Esophagus squamous epithelium (tissue), 5 donors: Measurements from ENCODE around the gene S100A10. TPM values are rescaled to one million over a fixed set of nuclear protein-coding genes. Genes with fewer than 3 reads are reported as not detected.
A peak's percentile ranks its signal among the peaks of the same experiment; 100 is the strongest.

Source experiments
- DNase-seq: peaks from one replicate; lab custom pipeline; 2025; lab: John Stamatoyannopoulos, UW
- H3K27ac ChIP-seq, 4 donors: fragments of 200-600 bp; sonication (generic); one replicate each; pipeline ENCODE4 v1.5.1; 2016 to 2019; ENCODE audit warnings: mild to moderate bottlenecking in 1 of 4
- H3K27me3 ChIP-seq, 4 donors: fragments of 200-600 bp; sonication (generic); 1 replicate in 3 of 4; 2 replicates in 1 of 4; pipeline versions ENCODE4 v1.5.1 to v1.6.0; 2017 to 2021; ENCODE audit warnings: antibody characterized with exemption in 1 of 4
- H3K36me3 ChIP-seq, 3 donors: fragments of 200-600 bp; sonication (generic); one replicate each; pipeline ENCODE4 v1.5.1; 2016 to 2019
- H3K4me1 ChIP-seq, 3 donors: fragments of 200-600 bp; sonication (generic); one replicate each; pipeline ENCODE4 v1.5.1; 2017 to 2019
- H3K4me3 ChIP-seq, 4 donors: fragments of 200-600 bp; sonication (generic); 1 replicate in 3 of 4; 2 replicates in 1 of 4; pipeline ENCODE4 v1.5.1; 2016 to 2019; ENCODE audit warnings: mild to moderate bottlenecking in 2 of 4, moderate library complexity in 1 of 4
- H3K9me3 ChIP-seq, 3 donors: fragments of 200-600 bp; sonication (generic); one replicate each; pipeline ENCODE4 v1.5.1; 2016 to 2019
- CTCF ChIP-seq, 6 experiments: fragments of 450-650 bp in 4 of 6; fragments of 200-600 bp in 2 of 6; sonication (generic) in 2 of 6; IDR thresholded peaks; one replicate each; pipeline ENCODE4 v1.5.1; 2016 to 2019; ENCODE audit warnings: antibody characterized with exemption in 6 of 6, mild to moderate bottlenecking in 4 of 6, moderate library complexity in 4 of 6
- POLR2A ChIP-seq, 4 donors: fragments of 450-650 bp; IDR thresholded peaks; one replicate each; pipeline ENCODE4 v1.6.1; 2017; ENCODE audit warnings: antibody characterized with exemption in 4 of 4, mild to moderate bottlenecking in 4 of 4, moderate library complexity in 3 of 4
- WGBS, 2 donors: methylation state at CpG; one replicate each; pipeline ENCODE4 v1.1.5; 2018; 5-methylcytosine and 5-hydroxymethylcytosine counted together
- intact Hi-C: fragments of 100-400 bp; cut with DNase I; formaldehyde crosslinking; loops from one replicate; pipeline ENCODE4 v1.15.0; 2022
- total RNA-seq, 4 donors: library from RNA; depleted of rRNA; stranded (reverse); fragments of >200 nt; gene quantifications; one replicate each; pipeline ENCODE4 v1.1.0, GENCODE V29; 2016
- donor health status: DM: yes; HTN: yes; CAD: no.

The S100A10 gene
- total RNA-seq, 4 donors from 2014 or later: 301 to 611 (median 447) TPM

GRCh38 chr1:151948506-151948905 is 45.2 kb downstream of the S100A10 start:
- Histone ChIP-seq H3K27ac (no peak overlapping the region), H3K36me3 (no peaks in the 10 kb centered on the region), H3K9me3 (no peaks in the 10 kb centered on the region), H3K4me3 (no peak overlapping the region), H3K27me3 (no peaks in the 10 kb centered on the region), H3K4me1 (peaks cover 8 to 41% (median 33%) of the 10 kb centered on the region in 3 donors)
- intact Hi-C loops: no loop called here
- TF ChIP-seq CTCF (IDR thresholded peaks at IDR 0.05) (no peak), POLR2A (IDR thresholded peaks at IDR 0.05) (no peak)
- no peak for DNase-seq
- 47 to 50% methylated on average over 1 of the region's 1 CpG for WGBS, 2 donors

GRCh38 chr1:151947140-151947539 is 46.5 kb downstream of the S100A10 start:
- Histone ChIP-seq H3K36me3 (no peaks in the 10 kb centered on the region), H3K27ac (peak overlapping the region in 3 of 4 donors; percentile 44 to 82 (median 78)), H3K4me1 (peaks cover 8 to 41% (median 33%) of the 10 kb centered on the region in 3 donors), H3K9me3 (no peaks in the 10 kb centered on the region), H3K4me3 (no peak overlapping the region), H3K27me3 (no peaks in the 10 kb centered on the region)
- no peak for TF ChIP-seq CTCF (IDR thresholded peaks at IDR 0.05)
- TF ChIP-seq POLR2A (IDR thresholded peaks at IDR 0.05): no peak
- no peak for DNase-seq
- intact Hi-C loops: no loop called here
- 24 to 51% methylated on average over 2 of the region's 2 CpGs for WGBS, 2 donors

GRCh38 chr1:151945725-151946722 is 47.6 kb downstream of the S100A10 start:
- peaks cover 8 to 51% (median 42%) of the 10 kb centered on the region in 3 donors for H3K4me1 ChIP-seq
- intact Hi-C loops: no loop called here
- TF ChIP-seq POLR2A (IDR thresholded peaks at IDR 0.05) (peak in 1 of 4 donors; percentile 11), CTCF (IDR thresholded peaks at IDR 0.05) (peak in 2 of 6 experiments; percentile 14 to 32)
- H3K27me3 ChIP-seq: no peaks in the 10 kb centered on the region
- H3K36me3 ChIP-seq: no peaks in the 10 kb centered on the region
- 14 to 15% methylated on average over 10 of the region's 10 CpGs for WGBS, 2 donors
- peak overlapping the region in 1 of 4 donors; percentile 29 for H3K4me3 ChIP-seq
- peak overlapping the region; percentile 44 to 90 (median 80) for H3K27ac ChIP-seq
- DNase-seq: peak; percentile 71
- H3K9me3 ChIP-seq: no peaks in the 10 kb centered on the region

GRCh38 chr1:151944857-151945575 is 48.6 kb downstream of the S100A10 start:
- Histone ChIP-seq H3K27ac (peak overlapping the region; percentile 44 to 90 (median 80)), H3K27me3 (no peaks in the 10 kb centered on the region), H3K9me3 (no peaks in the 10 kb centered on the region), H3K4me3 (peak overlapping the region in 1 of 4 donors; percentile 29), H3K4me1 (peaks cover 8 to 55% (median 46%) of the 10 kb centered on the region in 3 donors), H3K36me3 (no peaks in the 10 kb centered on the region)
- DNase-seq: no peak
- intact Hi-C loops: no loop called here
- 45 to 61% methylated on average over 3 of the region's 3 CpGs for WGBS, 2 donors
- no peak for TF ChIP-seq POLR2A (IDR thresholded peaks at IDR 0.05)
- TF ChIP-seq CTCF (IDR thresholded peaks at IDR 0.05): no peak
